ENCODE measurements around the gene SALL2.

DNA sequence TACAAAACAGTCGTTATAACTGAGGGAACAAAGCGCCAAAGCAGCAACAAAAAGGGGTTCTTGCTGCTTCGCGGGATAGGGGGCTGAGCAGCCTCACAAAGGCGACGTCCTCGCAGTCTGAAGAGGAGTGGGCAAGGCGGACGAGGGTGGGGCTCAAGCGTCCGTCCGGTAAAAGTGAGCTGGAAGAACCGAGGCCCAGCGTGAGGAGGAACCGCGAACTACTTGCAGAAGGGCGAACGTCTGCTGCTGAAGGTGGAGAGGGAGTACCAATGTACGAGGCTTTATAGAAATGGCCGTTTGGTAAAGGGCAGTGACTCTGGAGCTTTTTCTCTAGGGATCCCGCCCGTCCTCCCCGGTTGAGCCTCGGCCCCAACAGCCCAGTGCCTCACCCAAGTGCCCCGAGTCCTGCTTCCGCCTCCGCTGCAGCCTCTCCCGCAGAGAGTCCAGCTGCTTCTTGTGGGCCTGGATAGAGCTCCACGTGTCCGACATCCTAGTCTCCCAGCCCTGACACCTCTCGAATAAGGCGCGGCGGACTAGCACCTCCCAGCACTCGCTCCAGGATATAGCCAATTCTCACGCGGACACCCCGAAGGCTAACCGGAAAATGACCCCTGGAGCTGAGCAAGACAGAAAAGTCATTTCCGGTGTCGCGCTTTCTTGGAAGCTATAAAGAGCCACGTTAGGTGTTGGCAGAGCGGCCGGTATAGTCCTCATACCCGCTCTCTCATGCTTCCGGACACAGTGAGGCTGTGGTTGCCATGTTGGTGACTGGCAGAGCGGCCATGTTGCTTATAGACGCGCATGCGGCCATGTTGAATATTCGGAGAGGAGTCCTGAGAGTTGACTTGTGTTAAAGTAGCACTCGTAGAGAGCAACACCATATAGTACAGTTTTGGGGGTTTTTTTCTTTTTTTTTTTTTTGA lies 15.2 kb downstream of the SALL2 start, which contains the start of gene METTL3:
- TF ChIP-seq TAF1 (IDR thresholded peaks at IDR 0.05; ENCODE audit: borderline replicate concordance, low read depth, low read length) (peak; percentile 50; the same call in 1 of the 2 replicates), POLR2AphosphoS5 (IDR thresholded peaks at IDR 0.05; ENCODE audit: low read depth, low read length) (peak; percentile 82), POLR2A (IDR thresholded peaks at IDR 0.05; ENCODE audit: low read depth, low read length) (peak; percentile 84)

Data from GM12892 (cell line).